GM12892 (cell line): ENCODE measurements around the gene NDRG2.

Experiments used
- DNase-seq: peaks from one replicate; pipeline ENCODE4 v3.0.0; 2011; ENCODE audit not compliant: insufficient read length
- FAIRE-seq: peaks from 2 replicates; lab custom pipeline; 2011; peaks lifted over from hg19 to GRCh38; lab: Jason Lieb, UNC
- POLR2A ChIP-seq: IDR thresholded peaks from 2 replicates; pipeline ENCODE4 v1.6.1; 2011; ENCODE audit warnings: low read depth, low read length, control low read depth
- POLR2AphosphoS5 ChIP-seq: IDR thresholded peaks from 2 replicates; pipeline ENCODE4 v1.6.1; 2011; ENCODE audit warnings: low read depth, low read length, control low read depth
- TAF1 ChIP-seq: IDR thresholded peaks from 2 replicates; pipeline ENCODE4 v1.6.1; 2011; ENCODE audit warnings: low read depth, mild to moderate bottlenecking, control low read depth, low read length, borderline replicate concordance

NDRG2 gene

DNA sequence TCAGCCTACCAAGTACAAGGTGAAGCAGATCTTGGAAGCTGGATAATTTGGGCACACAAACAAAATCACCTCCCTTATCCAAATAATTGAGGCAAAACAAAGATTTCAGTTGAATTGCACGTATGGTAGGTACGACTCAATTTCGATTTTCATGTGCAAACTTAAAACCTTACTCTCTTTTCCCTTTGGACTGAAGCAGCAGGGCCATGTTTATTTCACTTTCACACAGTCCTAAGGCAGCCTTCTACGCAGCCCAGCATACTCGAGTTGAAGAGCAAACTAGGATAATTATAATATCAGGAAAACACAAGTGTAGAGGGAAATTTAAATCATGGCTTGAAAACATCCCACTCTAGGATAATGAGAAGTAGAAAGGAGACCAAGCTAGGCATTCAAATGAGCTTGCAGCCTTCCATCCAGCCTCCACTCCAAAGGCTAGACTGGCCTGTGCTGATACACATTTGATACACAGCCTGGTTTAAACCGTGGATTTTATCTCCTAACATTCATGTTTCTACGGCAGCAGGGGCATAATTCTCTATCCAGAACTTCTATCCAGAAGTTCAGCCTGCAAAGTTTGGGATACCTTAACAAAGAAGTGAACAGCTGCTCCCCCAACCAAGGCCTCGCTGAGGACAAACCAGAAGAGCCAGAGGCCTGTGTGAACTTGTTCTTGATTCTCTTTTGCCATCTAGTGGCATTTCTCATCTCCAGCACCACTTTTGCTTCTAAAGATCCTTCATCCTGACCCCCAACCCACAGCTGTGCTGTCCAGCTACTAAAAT, 14.9 kb upstream of the NDRG2 start:
- DNase-seq (no peak), FAIRE-seq (peak; percentile 60)
- TF ChIP-seq TAF1 (no peak), POLR2AphosphoS5 (no peak), POLR2A (no peak)

DNA sequence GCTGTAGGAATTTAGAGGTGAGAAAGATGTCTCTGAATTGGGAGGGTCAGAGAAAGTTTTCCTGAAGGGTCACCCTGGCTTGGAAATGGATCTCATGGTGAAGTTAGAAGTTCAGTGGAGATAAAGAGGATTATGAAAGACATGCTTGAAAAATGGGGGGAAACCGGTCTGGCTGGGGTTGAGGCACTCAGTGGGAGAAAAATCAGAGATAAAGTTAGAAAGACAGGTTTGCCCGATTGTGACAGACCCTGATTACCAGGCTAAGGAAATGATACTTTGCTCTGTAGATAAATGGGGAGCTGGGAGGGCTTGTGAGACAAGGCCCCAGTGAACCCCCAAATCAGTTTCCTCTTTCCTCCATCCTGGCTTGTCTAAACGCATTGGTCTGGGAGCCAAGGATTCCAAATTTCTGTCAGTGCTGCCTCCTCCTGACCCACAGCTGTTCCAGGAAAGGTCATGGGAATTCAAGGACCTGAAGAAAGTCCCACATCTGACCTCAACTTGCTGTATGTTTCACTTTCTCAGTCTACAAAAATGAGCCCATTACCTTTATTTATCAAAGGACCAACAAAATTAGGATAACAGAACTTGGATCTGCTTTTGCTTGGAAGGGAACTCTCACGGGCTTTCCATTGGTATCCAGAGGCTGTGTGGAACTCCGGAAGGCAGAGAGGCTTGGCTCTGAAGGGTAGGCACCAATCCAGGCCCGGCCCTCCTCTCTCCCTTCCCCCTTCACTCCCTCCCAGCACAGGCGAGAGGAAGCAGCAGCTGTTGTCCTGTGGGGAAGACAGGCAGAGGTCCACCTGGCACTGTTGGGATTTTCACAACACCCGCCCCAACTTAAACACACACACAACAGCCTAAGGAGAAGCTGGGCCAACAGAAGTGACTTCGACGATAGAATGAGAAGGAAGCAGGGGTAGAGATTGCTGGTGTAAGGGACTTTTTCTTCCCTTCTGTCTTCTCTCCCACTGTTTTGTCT, 13.9 kb upstream of the NDRG2 start:
- FAIRE-seq (no peak), DNase-seq (no peak)
- TF ChIP-seq POLR2A (no peak), TAF1 (no peak), POLR2AphosphoS5 (no peak)

DNA sequence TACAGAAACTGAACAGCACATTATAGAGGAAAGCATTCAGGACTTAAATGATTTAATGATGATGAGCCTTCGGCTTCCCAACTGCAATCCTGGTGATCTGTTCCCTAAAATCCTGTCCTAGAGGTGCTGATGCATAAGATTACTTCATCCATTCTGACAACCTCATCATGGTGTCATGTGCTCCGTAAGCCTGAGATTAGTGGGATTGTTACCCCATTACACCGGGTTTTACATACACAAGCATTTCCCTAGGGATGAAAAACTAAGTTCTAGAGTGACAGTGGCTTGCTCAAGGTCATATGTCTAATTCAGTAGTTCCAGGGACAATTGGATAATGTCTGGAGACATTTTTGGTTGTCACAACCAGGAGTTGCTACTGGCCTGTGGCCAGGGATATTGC, 12.3 kb upstream of the NDRG2 start:
- no peak for TF ChIP-seq POLR2A
- no peak for TF ChIP-seq POLR2AphosphoS5
- TF ChIP-seq TAF1, result no peak
- FAIRE-seq, result no peak
- DNase-seq, result no peak

DNA sequence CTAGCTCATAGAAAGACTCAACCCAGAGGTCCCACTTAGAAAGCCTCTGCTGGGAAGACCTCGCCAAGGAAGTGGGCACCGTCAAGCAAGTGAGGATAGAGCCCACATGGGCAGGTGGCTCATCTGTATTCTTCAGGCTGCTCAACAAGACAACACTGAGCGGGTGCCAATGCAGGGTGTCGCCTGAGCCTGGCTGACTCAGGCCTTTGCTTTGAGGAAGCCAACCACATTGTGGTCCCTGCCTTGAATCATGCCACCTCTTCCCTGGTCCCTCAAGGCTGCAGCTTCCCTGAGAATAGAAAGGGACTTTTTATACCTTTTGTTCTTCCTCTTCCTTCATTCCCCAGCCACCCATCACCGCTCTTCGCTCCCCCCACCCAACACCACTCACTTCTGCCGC, 11.9 kb upstream of the NDRG2 start:
- FAIRE-seq (no peak), DNase-seq (no peak)

DNA sequence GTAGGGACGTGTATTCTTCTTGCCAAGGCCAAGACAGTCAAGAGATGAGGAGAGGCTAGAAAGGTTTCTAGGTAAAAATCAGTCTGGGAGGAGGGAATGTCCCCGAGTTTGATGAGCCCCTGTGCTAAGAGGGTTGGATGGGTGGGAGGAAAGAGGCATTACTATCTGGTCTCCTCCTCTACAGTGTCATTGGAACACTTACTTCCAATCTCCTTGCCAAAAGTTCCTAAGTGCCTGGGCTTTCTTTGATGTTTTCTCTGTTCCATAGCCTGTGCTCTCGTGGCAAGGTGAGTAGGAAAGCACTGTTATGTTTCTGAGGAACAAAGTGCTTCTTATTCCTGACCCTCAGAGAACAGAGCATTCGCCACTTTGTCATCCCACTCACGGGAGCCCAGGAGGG, 9.8 kb upstream of the NDRG2 start, which contains the start of gene RNASE13:
Gene RNASE13 (minus strand): TSS at position 101 of the 400 bp plus-strand sequence. CDS start 519 bp downstream, outside the sequence.
- no peak for FAIRE-seq
- DNase-seq, result no peak
- no peak for TF ChIP-seq TAF1
- TF ChIP-seq POLR2AphosphoS5, result no peak
- TF ChIP-seq POLR2A, result no peak

More for the DNA sequence above, 11.9 kb upstream of the NDRG2 start:
- TF ChIP-seq TAF1 (no peak), POLR2A (no peak), POLR2AphosphoS5 (no peak)

DNA sequence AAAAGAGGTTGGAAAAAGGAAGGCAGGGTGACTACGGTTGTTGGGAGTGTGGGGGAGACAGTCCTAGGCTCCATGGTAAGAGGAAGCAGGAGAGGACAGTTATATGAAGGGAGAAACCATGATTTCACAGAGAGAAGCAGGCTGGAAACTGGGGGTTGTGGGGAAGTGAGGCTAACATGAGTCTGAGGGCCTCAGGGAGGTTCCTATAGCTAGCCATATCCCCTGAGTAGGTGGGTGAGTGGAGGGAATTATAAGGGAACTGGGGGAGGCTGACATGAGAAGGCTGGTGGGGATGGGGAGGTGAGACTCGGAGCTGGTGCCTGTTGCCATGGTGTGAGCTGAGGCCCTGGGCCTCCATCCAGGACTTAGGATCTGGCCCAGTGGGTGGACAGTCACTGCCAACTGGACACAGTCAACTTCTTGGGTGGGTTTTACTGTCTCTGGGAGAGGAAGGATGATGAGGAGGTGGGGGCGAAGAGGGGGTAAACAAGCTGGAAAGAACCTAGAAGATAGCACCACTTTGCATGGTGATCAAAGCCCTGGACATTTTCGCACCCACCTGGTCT, 8.4 kb upstream of the NDRG2 start:
- DNase-seq (no peak), FAIRE-seq (no peak)
- TF ChIP-seq TAF1 (no peak), POLR2A (no peak), POLR2AphosphoS5 (no peak)

DNA sequence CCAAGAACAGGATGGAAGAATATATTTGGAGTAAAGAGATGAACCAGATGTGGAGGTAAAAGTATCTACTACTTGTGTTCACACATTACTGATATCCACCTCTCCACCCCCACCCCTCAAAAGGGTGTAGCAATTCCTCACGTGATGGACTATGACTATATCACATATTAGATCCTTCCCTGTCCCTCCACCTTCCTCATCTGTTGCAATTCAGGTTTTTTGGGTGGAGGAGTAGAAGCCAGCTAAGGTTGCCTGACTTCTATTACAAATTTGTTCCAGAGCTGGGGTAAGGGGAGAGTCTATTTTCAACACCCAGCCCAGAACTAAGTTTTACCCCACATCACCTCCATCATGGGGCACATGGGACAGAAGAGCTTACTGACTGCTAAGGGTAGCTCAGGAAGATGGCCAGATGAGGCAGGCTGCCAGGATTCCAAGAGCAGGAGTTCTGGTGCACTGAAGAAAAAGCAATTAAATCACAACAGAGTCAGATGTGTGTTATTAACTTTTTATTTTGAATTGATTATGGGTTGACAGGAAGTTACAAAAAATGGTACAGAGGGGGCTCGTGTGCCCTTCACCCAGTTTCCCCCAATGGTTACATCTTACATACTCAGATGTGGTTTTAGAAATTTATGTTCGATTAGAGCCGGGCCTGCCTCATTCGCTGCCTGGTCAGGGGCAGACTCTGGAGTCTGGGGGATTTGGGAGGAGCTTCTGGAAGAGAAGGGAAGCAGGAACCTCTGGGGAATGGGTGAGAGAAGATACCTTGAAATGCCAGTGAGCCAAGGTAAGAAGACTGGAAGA, 7.7 kb upstream of the NDRG2 start:
- no peak for FAIRE-seq
- TF ChIP-seq POLR2AphosphoS5 (no peak), TAF1 (no peak), POLR2A (no peak)
- DNase-seq, result no peak

DNA sequence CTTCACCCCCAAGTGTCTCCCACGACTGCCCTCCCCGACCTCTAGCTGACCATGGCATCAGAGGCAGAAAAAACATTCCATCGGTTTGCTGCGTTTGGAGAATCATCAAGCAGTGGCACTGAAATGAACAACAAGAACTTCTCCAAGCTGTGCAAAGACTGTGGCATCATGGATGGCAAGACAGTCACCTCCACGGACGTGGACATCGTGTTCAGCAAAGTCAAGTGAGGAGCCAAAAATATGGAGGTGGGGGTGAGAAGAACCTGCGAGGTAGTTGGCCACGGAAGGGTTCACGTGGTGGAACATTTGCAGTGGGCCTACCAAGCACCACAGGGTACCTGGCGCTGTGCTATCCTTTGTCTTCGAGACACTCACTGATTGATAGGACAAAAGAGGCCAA, 5.7 kb upstream of the NDRG2 start:
- FAIRE-seq, result no peak
- no peak for DNase-seq
- no peak for TF ChIP-seq POLR2AphosphoS5
- TF ChIP-seq POLR2A, result no peak
- no peak for TF ChIP-seq TAF1

DNA sequence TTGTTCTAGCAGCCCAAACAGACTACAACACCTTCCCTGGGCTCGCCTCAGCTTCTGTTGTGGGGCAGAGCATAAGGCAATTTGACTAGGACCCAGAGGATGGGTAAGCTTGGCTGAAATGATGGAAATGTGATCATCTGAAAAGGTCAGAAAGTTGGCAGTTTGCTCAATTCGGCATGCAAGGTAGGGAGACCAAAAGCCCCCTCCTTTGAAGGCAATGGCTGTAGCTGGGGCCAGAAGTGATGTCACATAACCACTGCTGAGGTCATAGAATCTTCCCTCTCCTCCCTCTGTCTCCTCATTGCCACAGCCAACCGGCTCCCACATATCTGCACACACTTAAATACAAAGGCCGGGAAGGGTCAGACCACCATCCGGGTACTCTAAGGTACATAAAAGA, 5.1 kb upstream of the NDRG2 start, which contains the start of gene TPPP2:
Gene TPPP2 (plus strand): TSS at position 301 of the 400 bp plus-strand sequence. CDS start 365 bp downstream, outside the sequence.
- TF ChIP-seq POLR2AphosphoS5 (no peak), TAF1 (no peak), POLR2A (no peak)
- FAIRE-seq, result no peak

DNA sequence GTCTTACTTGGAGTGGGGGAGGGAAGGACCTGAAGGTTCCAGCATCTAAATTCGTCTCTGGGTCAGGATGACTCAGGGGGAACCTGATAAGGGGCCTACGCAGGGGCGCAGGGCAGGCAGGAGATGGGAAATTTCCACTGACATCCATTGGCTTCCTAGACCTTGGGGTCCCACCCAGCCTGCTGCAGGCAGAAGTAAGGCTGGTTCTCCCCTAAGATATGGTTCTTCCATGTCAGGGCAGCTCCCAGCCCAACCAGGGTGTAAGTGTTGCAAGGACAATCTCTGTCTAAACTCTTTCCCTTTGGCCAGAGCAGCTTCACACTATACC, 2.1 kb upstream of the NDRG2 start:
- TF ChIP-seq POLR2AphosphoS5 (no peak), TAF1 (no peak), POLR2A (no peak)
- no peak for FAIRE-seq
- no peak for DNase-seq

More for the DNA sequence above, 5.1 kb upstream of the NDRG2 start, which contains the start of gene TPPP2:
- DNase-seq, result no peak
